Hepatocyte (in vitro differentiated cells): ENCODE results near the gene STRIP1. TPM values are rescaled to one million over a fixed set of nuclear protein-coding genes. Genes with fewer than 3 reads are reported as not detected.

Experiments
- DNase-seq: peaks from one replicate; pipeline ENCODE4 v3.0.0-alpha.2; 2016; ENCODE audit warnings: low spot score
- H2AFZ ChIP-seq: fragments of 200-600 bp; sonication (generic); 2 replicates; pipeline ENCODE4 v1.6.0; 2016; ENCODE audit warnings: antibody characterized with exemption, mild to moderate bottlenecking
- H3K27ac ChIP-seq: fragments of 200-600 bp; sonication (generic); 2 replicates; pipeline ENCODE4 v1.5.1; 2016; ENCODE audit warnings: mild to moderate bottlenecking
- H3K27me3 ChIP-seq: fragments of 200-600 bp; sonication (generic); 2 replicates; pipeline ENCODE4 v1.6.1; 2016
- H3K36me3 ChIP-seq: fragments of 200-600 bp; sonication (generic); replicated peaks from 2 replicates; pipeline ENCODE4 v1.5.1; 2016; ENCODE audit warnings: low read depth; ENCODE audit not compliant: insufficient read depth
- H3K4me1 ChIP-seq: fragments of 200-600 bp; sonication (generic); 2 replicates; pipeline ENCODE4 v1.5.1; 2016; ENCODE audit warnings: mild to moderate bottlenecking, moderate library complexity; ENCODE audit not compliant: insufficient read depth
- H3K4me2 ChIP-seq: fragments of 200-600 bp; sonication (generic); 2 replicates; pipeline ENCODE4 v1.6.0; 2016
- H3K4me3 ChIP-seq: fragments of 200-600 bp; sonication (generic); 2 replicates; pipeline ENCODE4 v1.5.1; 2016; ENCODE audit warnings: mild to moderate bottlenecking
- H3K79me2 ChIP-seq: fragments of 200-600 bp; sonication (generic); 2 replicates; pipeline ENCODE4 v1.6.0; 2017; ENCODE audit warnings: mild to moderate bottlenecking
- H3K9me2 ChIP-seq: fragments of 200-600 bp; sonication (generic); replicated peaks from 2 replicates; pipeline ENCODE4 v1.6.0; 2017; ENCODE audit warnings: mild to moderate bottlenecking; ENCODE audit not compliant: insufficient read depth
- H3K9me3 ChIP-seq: fragments of 200-600 bp; sonication (generic); 2 replicates; pipeline ENCODE4 v1.5.1; 2016; ENCODE audit warnings: low read depth, mild to moderate bottlenecking
- H4K20me1 ChIP-seq: fragments of 200-600 bp; sonication (generic); 2 replicates; pipeline ENCODE4 v1.6.0; 2016; ENCODE audit warnings: mild to moderate bottlenecking; ENCODE audit not compliant: insufficient read depth, poor library complexity, severe bottlenecking
- EZH2 ChIP-seq: fragments of 200-600 bp; sonication (generic); IDR thresholded peaks from 2 replicates; pipeline ENCODE4 v1.6.1; 2016; ENCODE audit warnings: antibody characterized with exemption, mild to moderate bottlenecking, borderline replicate concordance
- EZH2phosphoT487 ChIP-seq: fragments of 200-600 bp; sonication (generic); IDR thresholded peaks from one replicate; pipeline ENCODE4 v1.6.1; 2018; ENCODE audit warnings: antibody characterized with exemption, mild to moderate bottlenecking, low read depth, moderate library complexity; ENCODE audit not compliant: unreplicated experiment, severe bottlenecking
- WGBS: methylation state at CpG from one replicate; pipeline ENCODE4 v1.1.6; 2016; ENCODE audit warnings: low lambda C conversion rate; ENCODE audit errors: missing lambda C conversion rate; 5-methylcytosine and 5-hydroxymethylcytosine counted together
- polyA plus RNA-seq: library from polyadenylated mRNA; unstranded; fragments of >200 nt; fragmentation: Nextera tagmentation; extraction: Ambion mirVana; gene quantifications from 2 replicates; pipeline ENCODE4 v1.2.1, GENCODE V29; 2016
- total RNA-seq: library from RNA; depleted of rRNA; stranded (reverse); fragments of >200 nt; gene quantifications from 2 replicates; pipeline ENCODE4 v1.2.3, GENCODE V29; 2014
- TF ChIP-seq, protein P1 (sequence below): fragments of 200-600 bp; sonication (generic); IDR thresholded peaks from 2 replicates; pipeline ENCODE4 v1.5.1; 2016; ENCODE audit warnings: antibody characterized with exemption, mild to moderate bottlenecking; ENCODE audit not compliant: poor library complexity

Gene STRIP1
- total and polyA plus RNA-seq, 2 experiments from 2014 or later, result 29.1 to 44.6 TPM

DNA sequence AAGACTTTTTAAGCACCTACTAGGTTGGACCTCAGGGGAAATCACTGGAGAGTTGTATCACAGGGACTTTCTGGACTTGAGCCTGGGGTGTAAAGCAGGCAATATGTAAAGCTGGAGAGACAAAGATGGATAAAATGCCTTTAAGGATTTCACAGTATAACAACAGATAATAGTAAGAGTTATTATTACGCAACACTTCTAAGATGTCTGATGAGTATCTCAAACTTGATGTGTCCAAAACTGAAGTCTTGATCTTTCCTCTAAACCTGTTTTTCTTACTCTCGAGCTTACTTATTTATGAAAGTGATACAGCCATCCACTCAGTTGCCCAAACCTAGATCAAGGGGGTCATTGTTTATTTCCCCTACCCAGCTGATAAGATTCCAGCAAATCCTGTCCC lies 2.1 kb upstream of the STRIP1 start:
- DNase-seq, result no peak
- Histone ChIP-seq H3K9me3 (no peaks in the 10 kb centered on the region), H3K9me2 (no peaks in the 10 kb centered on the region), H2AFZ (no peak overlapping the region), H3K27me3 (no peaks in the 10 kb centered on the region), H3K4me2 (no peak overlapping the region), H3K79me2 (peaks cover 24% of the 10 kb centered on the region), H4K20me1 (peaks cover 20% of the 10 kb centered on the region), H3K36me3 (no peaks in the 10 kb centered on the region), H3K4me3 (no peak overlapping the region), H3K4me1 (peaks cover 6% of the 10 kb centered on the region), H3K27ac (no peak overlapping the region)
- 90% methylated on average over 2 of the region's 2 CpGs for WGBS
- TF ChIP-seq EZH2, result no peak
- TF ChIP-seq, protein P1, sequence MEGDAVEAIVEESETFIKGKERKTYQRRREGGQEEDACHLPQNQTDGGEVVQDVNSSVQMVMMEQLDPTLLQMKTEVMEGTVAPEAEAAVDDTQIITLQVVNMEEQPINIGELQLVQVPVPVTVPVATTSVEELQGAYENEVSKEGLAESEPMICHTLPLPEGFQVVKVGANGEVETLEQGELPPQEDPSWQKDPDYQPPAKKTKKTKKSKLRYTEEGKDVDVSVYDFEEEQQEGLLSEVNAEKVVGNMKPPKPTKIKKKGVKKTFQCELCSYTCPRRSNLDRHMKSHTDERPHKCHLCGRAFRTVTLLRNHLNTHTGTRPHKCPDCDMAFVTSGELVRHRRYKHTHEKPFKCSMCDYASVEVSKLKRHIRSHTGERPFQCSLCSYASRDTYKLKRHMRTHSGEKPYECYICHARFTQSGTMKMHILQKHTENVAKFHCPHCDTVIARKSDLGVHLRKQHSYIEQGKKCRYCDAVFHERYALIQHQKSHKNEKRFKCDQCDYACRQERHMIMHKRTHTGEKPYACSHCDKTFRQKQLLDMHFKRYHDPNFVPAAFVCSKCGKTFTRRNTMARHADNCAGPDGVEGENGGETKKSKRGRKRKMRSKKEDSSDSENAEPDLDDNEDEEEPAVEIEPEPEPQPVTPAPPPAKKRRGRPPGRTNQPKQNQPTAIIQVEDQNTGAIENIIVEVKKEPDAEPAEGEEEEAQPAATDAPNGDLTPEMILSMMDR, result no peak
- no peak for TF ChIP-seq EZH2phosphoT487

DNA sequence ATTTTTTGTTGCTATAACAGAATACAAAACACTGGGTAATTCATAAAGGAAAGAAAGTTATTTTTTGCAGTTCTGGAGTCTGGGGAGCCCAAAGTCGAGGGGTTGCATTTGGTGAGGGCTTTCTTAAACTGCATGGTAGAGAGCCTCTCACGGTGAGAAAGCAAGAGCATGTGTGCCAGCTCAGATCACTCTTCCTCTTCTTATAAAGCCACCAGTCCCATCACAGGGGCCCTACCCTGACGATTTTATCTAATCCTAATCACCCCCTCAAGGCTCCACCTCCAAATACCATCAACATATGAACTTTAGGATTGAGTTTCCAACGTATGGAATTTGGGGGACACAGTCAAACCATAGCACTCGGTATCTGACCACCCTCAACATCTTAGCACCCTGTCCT lies 1.0 kb upstream of the STRIP1 start:
- peak overlapping the region; percentile 75 for H2AFZ ChIP-seq
- no peak overlapping the region for H3K4me3 ChIP-seq
- WGBS, result 88% methylated on average over 5 of the region's 5 CpGs
- TF ChIP-seq, protein P1, result no peak
- TF ChIP-seq EZH2, result no peak
- TF ChIP-seq EZH2phosphoT487, result no peak
- no peak overlapping the region for H3K27ac ChIP-seq
- no peaks in the 10 kb centered on the region for H3K9me3 ChIP-seq
- H4K20me1 ChIP-seq, result peaks cover 24% of the 10 kb centered on the region
- H3K4me1 ChIP-seq, result peaks cover 6% of the 10 kb centered on the region
- DNase-seq, result no peak
- no peak overlapping the region for H3K4me2 ChIP-seq
- no peaks in the 10 kb centered on the region for H3K9me2 ChIP-seq
- H3K27me3 ChIP-seq, result no peaks in the 10 kb centered on the region
- H3K79me2 ChIP-seq, result peaks cover 28% of the 10 kb centered on the region
- no peaks in the 10 kb centered on the region for H3K36me3 ChIP-seq

DNA sequence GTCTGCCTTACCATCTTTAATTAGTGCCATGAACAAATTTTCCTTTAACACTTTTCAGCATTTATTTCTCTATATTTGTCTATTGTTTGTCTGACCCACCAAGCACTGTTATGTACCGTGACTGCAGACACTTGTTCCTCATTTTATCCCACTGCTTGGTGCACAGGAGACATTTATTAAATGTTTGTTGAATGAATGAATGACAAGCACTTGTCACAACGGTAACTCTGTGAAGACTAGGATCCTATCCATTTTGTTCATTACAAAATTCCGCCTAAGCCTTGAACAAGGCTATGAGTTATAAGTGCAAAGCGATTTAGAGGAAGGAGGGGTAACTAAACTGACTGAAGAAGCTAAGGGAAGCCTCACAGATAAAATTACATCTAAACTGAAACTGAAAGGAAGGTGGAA lies 379 bp upstream of the STRIP1 start:
- Histone ChIP-seq H3K9me2 (no peaks in the 10 kb centered on the region), H4K20me1 (peaks cover 24% of the 10 kb centered on the region), H3K27me3 (no peaks in the 10 kb centered on the region), H3K27ac (peak overlapping the region; percentile 72), H3K4me2 (peak overlapping the region; percentile 72), H3K79me2 (peaks cover 28% of the 10 kb centered on the region), H3K36me3 (no peaks in the 10 kb centered on the region), H3K4me3 (no peak overlapping the region), H3K9me3 (no peaks in the 10 kb centered on the region), H3K4me1 (peaks cover 6% of the 10 kb centered on the region), H2AFZ (peak overlapping the region; percentile 75)
- DNase-seq, result no peak
- TF ChIP-seq EZH2phosphoT487 (no peak), EZH2 (no peak)
- TF ChIP-seq, protein P1, result no peak
- 73% methylated on average over 4 of the region's 4 CpGs for WGBS
